ENCODE data around the gene TNFSF8.

The TNFSF8 gene

DNA sequence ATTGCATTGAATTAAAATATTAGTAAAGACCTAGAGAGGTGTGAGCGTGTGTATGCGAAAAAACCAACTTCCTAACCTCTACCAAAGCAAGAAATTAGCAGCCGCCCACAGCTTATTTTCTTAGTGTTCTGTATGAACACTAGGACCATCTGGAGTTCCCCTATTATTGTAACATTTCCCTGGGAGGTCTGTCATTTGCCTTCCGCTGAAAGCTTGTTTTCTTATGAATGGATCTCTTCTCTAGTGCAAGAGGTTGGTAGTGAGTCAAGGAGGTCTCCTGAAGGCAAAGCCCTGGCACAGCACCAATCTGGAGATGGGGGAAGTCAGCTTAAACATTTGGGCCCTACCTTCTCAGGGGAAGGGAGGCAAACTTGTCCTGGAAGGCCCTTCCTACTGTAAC is 10.8 kb downstream of the TNFSF8 start:
- WGBS (ENCODE audit: extremely low coverage, insufficient coverage, insufficient read length) = no CpG with 5 or more reads among the region's 4 CpGs
- no peak overlapping the region for H3K23ac ChIP-seq (ENCODE audit: low read length)
- no peaks in the 10 kb centered on the region for H3K36me3 ChIP-seq (ENCODE audit: control insufficient read depth in 1 of 2, insufficient read depth in 2 of 2, low read length in 2 of 2)

GRCh38 chr9:114916481-114916880 is 13.9 kb downstream of the TNFSF8 start:
- no peaks in the 10 kb centered on the region for H3K36me3 ChIP-seq (ENCODE audit: control insufficient read depth in 1 of 2, insufficient read depth in 2 of 2, low read length in 2 of 2)
- no peak overlapping the region for H2AFZ ChIP-seq (ENCODE audit: insufficient read depth, low read length, poor library complexity)
- peaks cover 20% of the 10 kb centered on the region for H3K79me1 ChIP-seq (ENCODE audit: low read length)

More for the DNA sequence above, 10.8 kb downstream of the TNFSF8 start:
- Histone ChIP-seq H3K14ac (ENCODE audit: low read length) (peak overlapping the region; percentile 79), H4K8ac (ENCODE audit: low read depth, low read length) (no peak overlapping the region), H3K4me2 (ENCODE audit: low read length) (no peak overlapping the region), H2AK5ac (ENCODE audit: low read length) (no peak overlapping the region), H3K4me1 (ENCODE audit: control insufficient read depth in 1 of 2, insufficient read depth in 2 of 2, low read length in 2 of 2) (peaks cover 8% of the 10 kb centered on the region in 2 experiments), H2BK5ac (ENCODE audit: low read depth, low read length, poor library complexity) (no peak overlapping the region), H3K27me3 (ENCODE audit: insufficient read depth, low read length) (no peaks in the 10 kb centered on the region), H4K12ac (ENCODE audit: low read depth, low read length) (no peak overlapping the region), H3K4me3 (ENCODE audit: low read depth, low read length) (no peak overlapping the region), H3K9me3 (ENCODE audit: insufficient read depth, low read depth, low read length) (no peaks in the 10 kb centered on the region), H3K18ac (ENCODE audit: low read length) (no peak overlapping the region), H2BK12ac (ENCODE audit: low read length) (peak overlapping the region; percentile 29), H4K91ac (ENCODE audit: low read depth, low read length) (no peak overlapping the region), H3K27ac (ENCODE audit: low read depth, low read length) (no peak overlapping the region), H3K4ac (ENCODE audit: low read depth, low read length) (no peak overlapping the region), H2AFZ (ENCODE audit: insufficient read depth, low read length, poor library complexity) (no peak overlapping the region), H2BK120ac (ENCODE audit: insufficient read depth, low read length, poor library complexity) (no peak overlapping the region), H3K79me2 (ENCODE audit: control insufficient read depth, insufficient read depth, low read length, poor library complexity) (peaks cover 2% of the 10 kb centered on the region), H3K9ac (ENCODE audit: low read length) (no peak overlapping the region), H3K79me1 (ENCODE audit: low read length) (peaks cover 8% of the 10 kb centered on the region)
- no peak for DNase-seq

DNA sequence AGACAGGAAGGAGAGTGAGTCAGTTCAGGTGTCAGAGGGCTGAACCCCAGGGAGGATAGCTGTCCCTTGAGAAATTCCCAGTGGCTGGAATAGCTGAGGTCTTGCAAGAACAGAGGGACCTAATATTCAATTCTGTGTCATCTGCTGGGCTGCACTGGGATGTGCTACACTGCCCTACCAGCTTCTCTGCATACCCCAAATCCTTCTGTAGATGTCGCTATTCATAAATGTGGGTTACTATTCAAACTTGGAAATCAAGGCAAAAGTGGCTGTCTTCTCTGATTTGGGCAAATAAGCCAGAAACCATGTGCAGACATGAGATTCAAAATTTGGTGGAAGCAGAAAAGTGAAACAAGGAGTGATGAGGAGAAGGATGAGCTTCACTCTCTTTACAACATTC is 16.3 kb downstream of the TNFSF8 start:
- DNase-seq = no peak
- Histone ChIP-seq H3K27ac (ENCODE audit: low read depth, low read length) (no peak overlapping the region), H3K4me1 (ENCODE audit: control insufficient read depth in 1 of 2, insufficient read depth in 2 of 2, low read length in 2 of 2) (peaks cover 16 to 28% of the 10 kb centered on the region in 2 experiments), H4K12ac (ENCODE audit: low read depth, low read length) (no peak overlapping the region), H3K23ac (ENCODE audit: low read length) (no peak overlapping the region), H3K27me3 (ENCODE audit: insufficient read depth, low read length) (no peaks in the 10 kb centered on the region), H3K4me2 (ENCODE audit: low read length) (no peak overlapping the region), H3K9ac (ENCODE audit: low read length) (no peak overlapping the region), H2BK5ac (ENCODE audit: low read depth, low read length, poor library complexity) (peak overlapping the region; percentile 46), H2AK5ac (ENCODE audit: low read length) (no peak overlapping the region), H3K14ac (ENCODE audit: low read length) (no peak overlapping the region), H4K8ac (ENCODE audit: low read depth, low read length) (peak overlapping the region; percentile 7), H3K36me3 (ENCODE audit: control insufficient read depth in 1 of 2, insufficient read depth in 2 of 2, low read length in 2 of 2) (no peaks in the 10 kb centered on the region), H2BK120ac (ENCODE audit: insufficient read depth, low read length, poor library complexity) (peak overlapping the region; percentile 65), H3K4ac (ENCODE audit: low read depth, low read length) (no peak overlapping the region), H3K4me3 (ENCODE audit: low read depth, low read length) (no peak overlapping the region), H2BK12ac (ENCODE audit: low read length) (peak overlapping the region; percentile 62), H3K18ac (ENCODE audit: low read length) (no peak overlapping the region), H3K9me3 (ENCODE audit: insufficient read depth, low read depth, low read length) (no peaks in the 10 kb centered on the region), H3K79me1 (ENCODE audit: low read length) (peaks cover 35% of the 10 kb centered on the region), H2AFZ (ENCODE audit: insufficient read depth, low read length, poor library complexity) (no peak overlapping the region), H4K91ac (ENCODE audit: low read depth, low read length) (peak overlapping the region; percentile 10), H3K79me2 (ENCODE audit: control insufficient read depth, insufficient read depth, low read length, poor library complexity) (peaks cover 2% of the 10 kb centered on the region)
- WGBS (ENCODE audit: extremely low coverage, insufficient coverage, insufficient read length) = no CpG with 5 or more reads among the region's 1 CpG

More at GRCh38 chr9:114916481-114916880, 13.9 kb downstream of the TNFSF8 start:
- H3K14ac ChIP-seq (ENCODE audit: low read length) = no peak overlapping the region
- no peak overlapping the region for H3K27ac ChIP-seq (ENCODE audit: low read depth, low read length)
- no peak overlapping the region for H3K18ac ChIP-seq (ENCODE audit: low read length)
- no peak overlapping the region for H4K12ac ChIP-seq (ENCODE audit: low read depth, low read length)
- peak overlapping the region; percentile 10 for H4K91ac ChIP-seq (ENCODE audit: low read depth, low read length)
- no peak overlapping the region for H3K23ac ChIP-seq (ENCODE audit: low read length)
- H2BK5ac ChIP-seq (ENCODE audit: low read depth, low read length, poor library complexity) = no peak overlapping the region
- no peak overlapping the region for H3K4ac ChIP-seq (ENCODE audit: low read depth, low read length)
- no peaks in the 10 kb centered on the region for H3K9me3 ChIP-seq (ENCODE audit: insufficient read depth, low read depth, low read length)
- no peak overlapping the region for H3K4me3 ChIP-seq (ENCODE audit: low read depth, low read length)
- H3K27me3 ChIP-seq (ENCODE audit: insufficient read depth, low read length) = no peaks in the 10 kb centered on the region
- H2BK120ac ChIP-seq (ENCODE audit: insufficient read depth, low read length, poor library complexity) = no peak overlapping the region
- no peak overlapping the region for H4K8ac ChIP-seq (ENCODE audit: low read depth, low read length)
- no peak overlapping the region for H3K4me2 ChIP-seq (ENCODE audit: low read length)
- H3K79me2 ChIP-seq (ENCODE audit: control insufficient read depth, insufficient read depth, low read length, poor library complexity) = peaks cover 4% of the 10 kb centered on the region
- no peak overlapping the region for H2AK5ac ChIP-seq (ENCODE audit: low read length)
- H3K4me1 ChIP-seq (ENCODE audit: control insufficient read depth in 1 of 2, insufficient read depth in 2 of 2, low read length in 2 of 2) = peaks cover 15 to 19% of the 10 kb centered on the region in 2 experiments
- no peak overlapping the region for H3K9ac ChIP-seq (ENCODE audit: low read length)
- DNase-seq = no peak
- no CpG with 5 or more reads among the region's 7 CpGs for WGBS (ENCODE audit: extremely low coverage, insufficient coverage, insufficient read length)
- no peak overlapping the region for H2BK12ac ChIP-seq (ENCODE audit: low read length)

DNA sequence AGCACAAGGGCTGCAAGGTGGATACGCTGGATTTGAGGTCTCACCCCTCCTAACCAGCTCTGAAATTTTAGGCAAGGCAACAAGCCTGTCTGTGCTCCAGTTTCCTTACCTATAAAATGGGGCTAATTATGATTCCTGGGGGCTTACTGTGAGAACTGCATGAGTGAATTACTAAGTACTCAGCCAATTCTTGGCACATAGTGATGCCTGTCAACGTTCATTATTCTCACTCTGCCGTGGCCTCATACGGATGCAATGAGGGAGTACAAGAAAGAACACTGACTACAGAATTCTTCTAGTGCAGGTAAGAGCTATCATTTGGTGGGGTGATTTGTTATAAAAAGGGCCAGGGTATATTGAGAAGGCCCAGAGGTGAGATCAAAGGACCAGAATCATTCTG is 16.7 kb downstream of the TNFSF8 start:
- peak overlapping the region; percentile 96 for H4K91ac ChIP-seq (ENCODE audit: low read depth, low read length)
- H3K4ac ChIP-seq (ENCODE audit: low read depth, low read length) = peak overlapping the region; percentile 13
- H3K18ac ChIP-seq (ENCODE audit: low read length) = peak overlapping the region; percentile 13
- peaks cover 40% of the 10 kb centered on the region for H3K79me1 ChIP-seq (ENCODE audit: low read length)
- no CpG with 5 or more reads among the region's 4 CpGs for whole genome bisulfite sequencing (ENCODE audit: extremely low coverage, insufficient coverage, insufficient read length)
- peaks cover 5% of the 10 kb centered on the region for H3K79me2 ChIP-seq (ENCODE audit: control insufficient read depth, insufficient read depth, low read length, poor library complexity)
- H3K9ac ChIP-seq (ENCODE audit: low read length) = no peak overlapping the region
- H3K4me2 ChIP-seq (ENCODE audit: low read length) = no peak overlapping the region
- peak overlapping the region; percentile 75 for H2AK5ac ChIP-seq (ENCODE audit: low read length)
- peak overlapping the region; percentile 80 for H2BK120ac ChIP-seq (ENCODE audit: insufficient read depth, low read length, poor library complexity)
- no peaks in the 10 kb centered on the region for H3K27me3 ChIP-seq (ENCODE audit: insufficient read depth, low read length)
- peak overlapping the region; percentile 33 for H3K14ac ChIP-seq (ENCODE audit: low read length)
- H2BK12ac ChIP-seq (ENCODE audit: low read length) = peak overlapping the region; percentile 87
- H3K9me3 ChIP-seq (ENCODE audit: insufficient read depth, low read depth, low read length) = no peaks in the 10 kb centered on the region
- H4K12ac ChIP-seq (ENCODE audit: low read depth, low read length) = no peak overlapping the region
- peaks cover 21 to 33% of the 10 kb centered on the region in 2 experiments for H3K4me1 ChIP-seq (ENCODE audit: control insufficient read depth in 1 of 2, insufficient read depth in 2 of 2, low read length in 2 of 2)
- no peak overlapping the region for H2AFZ ChIP-seq (ENCODE audit: insufficient read depth, low read length, poor library complexity)
- no peak overlapping the region for H3K27ac ChIP-seq (ENCODE audit: low read depth, low read length)
- DNase-seq = no peak
- H3K23ac ChIP-seq (ENCODE audit: low read length) = no peak overlapping the region
- H3K36me3 ChIP-seq (ENCODE audit: control insufficient read depth in 1 of 2, insufficient read depth in 2 of 2, low read length in 2 of 2) = no peaks in the 10 kb centered on the region
- H2BK5ac ChIP-seq (ENCODE audit: low read depth, low read length, poor library complexity) = peak overlapping the region; percentile 75
- no peak overlapping the region for H3K4me3 ChIP-seq (ENCODE audit: low read depth, low read length)
- H4K8ac ChIP-seq (ENCODE audit: low read depth, low read length) = peak overlapping the region; percentile 37
